GM12873 (cell line): ENCODE results near the gene MTIF3.

Experiments used
- TF ChIP-seq, protein P1 (sequence below): IDR thresholded peaks from 2 replicates; pipeline ENCODE4 v1.5.1; 2012; ENCODE audit warnings: low read depth, mild to moderate bottlenecking, moderate library complexity, low read length, control low read depth; ENCODE audit not compliant: insufficient read depth; ENCODE audit errors: missing control alignments

The MTIF3 gene

DNA sequence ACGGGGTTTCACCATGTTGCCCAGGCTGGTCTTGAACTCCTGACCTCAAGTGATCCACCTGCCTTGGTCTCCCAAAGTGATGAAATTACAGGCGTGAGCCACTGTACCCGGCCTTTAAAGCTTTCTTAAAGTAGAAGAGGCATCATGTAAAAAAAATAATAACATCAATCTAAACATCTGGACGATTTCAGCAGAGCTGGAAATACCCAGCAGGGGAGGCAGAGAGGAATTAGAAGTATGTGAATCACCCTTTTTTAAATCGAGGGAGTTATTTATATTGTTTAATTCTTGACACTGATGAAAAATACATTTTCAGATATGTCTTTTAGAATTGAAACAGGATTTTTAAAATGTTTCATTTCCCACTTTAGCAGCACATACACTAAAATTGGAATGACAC is 37.4 kb upstream of the MTIF3 start:
- TF ChIP-seq, protein P1, sequence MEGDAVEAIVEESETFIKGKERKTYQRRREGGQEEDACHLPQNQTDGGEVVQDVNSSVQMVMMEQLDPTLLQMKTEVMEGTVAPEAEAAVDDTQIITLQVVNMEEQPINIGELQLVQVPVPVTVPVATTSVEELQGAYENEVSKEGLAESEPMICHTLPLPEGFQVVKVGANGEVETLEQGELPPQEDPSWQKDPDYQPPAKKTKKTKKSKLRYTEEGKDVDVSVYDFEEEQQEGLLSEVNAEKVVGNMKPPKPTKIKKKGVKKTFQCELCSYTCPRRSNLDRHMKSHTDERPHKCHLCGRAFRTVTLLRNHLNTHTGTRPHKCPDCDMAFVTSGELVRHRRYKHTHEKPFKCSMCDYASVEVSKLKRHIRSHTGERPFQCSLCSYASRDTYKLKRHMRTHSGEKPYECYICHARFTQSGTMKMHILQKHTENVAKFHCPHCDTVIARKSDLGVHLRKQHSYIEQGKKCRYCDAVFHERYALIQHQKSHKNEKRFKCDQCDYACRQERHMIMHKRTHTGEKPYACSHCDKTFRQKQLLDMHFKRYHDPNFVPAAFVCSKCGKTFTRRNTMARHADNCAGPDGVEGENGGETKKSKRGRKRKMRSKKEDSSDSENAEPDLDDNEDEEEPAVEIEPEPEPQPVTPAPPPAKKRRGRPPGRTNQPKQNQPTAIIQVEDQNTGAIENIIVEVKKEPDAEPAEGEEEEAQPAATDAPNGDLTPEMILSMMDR: no peak

DNA sequence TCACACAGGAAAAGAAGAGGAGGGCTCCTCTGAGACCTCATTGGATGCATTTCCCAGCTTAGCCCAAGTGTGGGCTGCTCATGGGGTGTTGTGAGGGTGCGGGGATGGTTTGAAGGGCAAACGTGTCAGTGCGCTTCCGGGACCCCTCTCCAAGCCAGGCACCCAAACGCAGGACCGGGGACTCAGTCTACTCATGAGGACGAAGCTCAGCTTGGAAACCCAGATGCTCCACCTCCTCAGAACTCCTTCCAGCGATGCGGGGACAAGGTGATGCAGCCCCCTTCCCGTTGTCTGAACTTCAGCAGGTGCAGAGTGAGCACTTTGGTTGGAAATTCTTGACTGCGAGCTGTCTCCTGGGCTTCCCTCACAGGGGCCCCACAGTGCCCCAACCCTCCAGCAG is 33.1 kb upstream of the MTIF3 start:
- TF ChIP-seq, protein P1: no peak

DNA sequence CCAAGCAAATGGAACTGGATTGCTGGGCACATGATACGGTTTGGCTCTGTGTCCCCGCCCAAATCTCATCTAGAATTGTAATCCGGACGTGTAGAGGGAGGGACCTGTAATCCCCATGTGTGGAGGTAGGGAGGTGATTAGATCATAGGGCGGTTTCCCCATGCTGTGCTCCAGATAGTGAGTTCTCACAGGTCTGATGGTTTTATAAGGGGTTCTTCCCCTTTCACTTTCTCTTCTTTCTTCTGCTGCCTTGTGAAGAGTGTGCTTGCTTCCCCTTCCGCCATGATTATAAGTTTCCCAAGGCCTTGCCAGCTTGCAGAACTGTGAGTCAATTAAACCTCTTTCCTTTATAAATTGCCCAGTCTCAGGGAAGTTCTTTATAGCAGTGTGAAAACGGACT is 32.6 kb upstream of the MTIF3 start:
- TF ChIP-seq, protein P1: no peak

DNA sequence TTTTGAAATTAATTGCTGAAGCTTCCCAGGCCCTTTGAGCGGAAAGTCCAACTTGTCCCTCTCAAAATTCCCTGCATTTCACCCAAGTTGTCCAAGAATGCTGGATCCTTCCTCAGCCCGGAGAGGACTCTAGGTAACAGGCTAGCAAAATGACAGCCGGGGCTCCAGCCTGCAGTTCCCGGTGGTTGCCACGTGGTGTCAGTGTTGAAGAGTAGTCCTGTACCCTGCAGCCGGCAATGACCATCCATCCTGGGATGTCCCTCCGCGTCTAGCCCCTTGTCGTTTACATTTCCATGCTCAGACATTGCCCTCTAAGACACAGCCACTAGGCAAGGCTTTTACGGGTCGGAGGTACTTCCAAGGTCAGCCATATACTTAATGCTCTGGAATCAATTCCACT is 31.4 kb upstream of the MTIF3 start:
- TF ChIP-seq, protein P1: peak; percentile 74

DNA sequence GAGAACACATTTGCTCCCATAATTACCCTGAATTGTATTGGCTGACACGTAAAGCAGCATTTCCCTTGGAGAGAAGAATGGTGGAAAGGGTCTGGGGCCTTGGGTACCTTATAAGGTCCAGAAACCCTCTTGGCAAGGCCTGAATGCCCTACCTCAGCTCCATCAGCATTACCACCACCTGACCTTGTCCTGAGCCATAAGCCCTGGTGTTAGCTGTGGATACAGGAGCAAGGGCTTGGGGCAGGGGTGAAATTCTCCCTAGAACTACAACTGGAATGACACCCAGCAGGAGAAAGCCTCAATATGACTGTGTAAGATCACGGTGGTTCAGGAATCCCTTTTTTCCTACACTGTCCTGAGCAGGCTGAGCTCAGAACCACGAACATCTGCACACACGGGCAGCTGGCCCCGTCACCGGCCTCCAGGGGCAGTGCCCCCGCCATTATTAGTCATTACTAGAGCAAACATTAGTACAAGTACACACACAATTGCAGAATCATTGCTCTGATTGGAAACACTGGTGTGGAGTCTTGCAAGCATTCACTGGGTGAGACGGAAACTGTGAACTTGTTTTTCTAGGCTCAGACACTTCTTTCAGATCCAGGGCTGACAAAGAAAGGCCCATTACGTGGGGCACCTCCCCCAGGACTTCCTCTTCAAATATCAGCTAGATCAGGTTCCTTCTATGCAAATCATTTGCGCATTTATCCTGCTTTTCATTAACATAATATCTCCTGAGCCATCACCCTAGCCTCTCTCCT is 26.8 kb upstream of the MTIF3 start:
- TF ChIP-seq, protein P1: no peak

DNA sequence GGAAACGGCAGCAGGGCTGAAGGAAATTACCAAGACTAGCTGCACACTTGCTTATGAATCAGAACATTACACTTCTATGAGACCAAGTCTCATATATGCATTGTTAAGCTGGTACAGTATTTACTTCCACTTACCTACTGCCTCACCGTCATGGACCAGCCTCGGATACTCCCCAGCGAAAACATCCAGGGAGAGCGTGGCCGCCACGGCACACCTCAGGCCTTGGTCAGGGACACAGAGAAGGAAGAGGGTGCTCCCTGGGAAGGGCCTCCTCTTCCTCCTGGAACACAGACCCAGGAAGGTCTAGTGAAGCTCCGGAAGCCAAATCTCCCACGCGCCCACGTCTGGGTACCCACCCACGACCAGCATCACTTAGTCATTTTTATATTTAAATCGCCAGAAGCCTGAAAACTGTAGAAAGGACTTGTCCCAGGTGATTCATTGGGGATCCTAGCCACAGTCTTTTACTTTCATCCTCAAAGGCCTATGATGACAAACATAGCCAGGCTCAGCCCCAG is 24.4 kb upstream of the MTIF3 start:
- TF ChIP-seq, protein P1: no peak

DNA sequence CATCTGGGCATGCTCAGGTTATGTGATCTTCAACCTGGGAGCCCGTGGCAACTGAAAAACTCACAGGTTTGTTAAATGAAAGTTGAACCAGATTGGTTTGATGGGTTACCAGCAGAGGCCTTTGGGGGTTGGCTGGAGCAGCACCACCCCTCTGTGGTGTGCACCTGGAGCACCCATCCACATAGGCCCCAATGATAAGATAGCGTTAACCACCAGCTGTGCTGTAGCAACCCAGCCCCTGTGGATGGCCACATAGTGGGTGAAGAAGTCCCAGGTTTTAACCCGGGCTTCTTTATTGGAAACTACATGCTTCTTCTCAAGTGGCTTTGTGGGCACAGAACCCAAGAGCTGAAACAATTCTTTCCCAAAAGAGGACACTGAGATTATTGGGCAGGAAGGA is 22.6 kb upstream of the MTIF3 start:
- TF ChIP-seq, protein P1: no peak
